Measurements from ENCODE around the gene PACSIN2. TPM values are rescaled to one million over a fixed set of nuclear protein-coding genes. Genes with fewer than 3 reads are reported as not detected.
A peak's percentile ranks its signal among the peaks of the same experiment; 100 is the strongest.

PACSIN2 gene
- total and polyA plus RNA-seq, 2 of the 13 experiments (the other 11 are each of a cell fraction or from before 2014, with no cell fraction given): 54.1 to 68.8 TPM

DNA sequence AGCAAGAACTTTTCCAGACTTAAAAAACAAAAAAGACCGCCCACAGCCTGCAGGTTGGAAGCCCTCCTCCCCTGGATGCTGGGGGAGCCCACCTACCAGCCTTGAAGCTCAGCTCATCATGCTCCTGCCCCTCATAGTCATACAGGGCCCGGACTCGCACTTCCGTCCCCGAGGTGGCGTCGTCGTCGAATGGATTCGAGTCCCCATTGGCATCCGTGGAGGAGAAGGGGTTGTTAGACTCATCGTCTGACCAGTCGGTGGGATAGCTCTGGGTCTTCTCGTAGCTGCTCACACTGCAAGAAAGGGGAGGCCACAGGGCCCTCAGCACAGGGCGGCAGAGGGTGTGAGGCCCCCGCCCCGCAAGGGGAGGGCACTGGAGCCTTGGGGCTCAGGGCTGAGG is 138.9 kb downstream of the PACSIN2 start:
- Histone ChIP-seq H4K20me1 (ENCODE audit: insufficient read depth, low read length) (no peaks in the 10 kb centered on the region), H3K4me2 (ENCODE audit: low read depth, low read length) (no peak overlapping the region), H3K79me2 (ENCODE audit: insufficient read depth, low read length) (no peaks in the 10 kb centered on the region), H3K4me3 (replicated peaks in 1 of 3; ENCODE audit: insufficient read depth in 1 of 3, low read depth in 2 of 3, low read length in 3 of 3) (no peak overlapping the region), H3K9ac (ENCODE audit: insufficient read depth, low read depth, low read length) (no peak overlapping the region), H2AFZ (ENCODE audit: low read length) (no peak overlapping the region), H3K9me3 (ENCODE audit: low read length) (no peaks in the 10 kb centered on the region), H3K36me3 (replicated peaks in 1 of 2; ENCODE audit: control insufficient read depth in 1 of 2, insufficient read depth in 2 of 2, low read length in 2 of 2) (peaks cover 47 to 93% of the 10 kb centered on the region in 2 experiments), H3K27ac (ENCODE audit: extremely low read length, insufficient read depth, low read length) (no peak overlapping the region), H3K4me1 (ENCODE audit: insufficient read depth, low read length) (no peaks in the 10 kb centered on the region), H3K27me3 (ENCODE audit: control insufficient read depth in 1 of 2, insufficient read depth in 2 of 2, low read length in 2 of 2) (no peaks in the 10 kb centered on the region)
- no peak for DNase-seq (ENCODE audit: low spot score)
- no peak for FAIRE-seq
- WGBS (ENCODE audit: low lambda C conversion rate): 98% methylated on average over 13 of the region's 17 CpGs
- in situ Hi-C loops (cut with HindIII; ENCODE audit: extremely low pct_ligation_motif_present, low pct_unique_long_range_greater_than_20kb) (no loop called here), intact Hi-C loops (cut with micrococcal nuclease; ENCODE audit: unreplicated experiment) (no loop called here)
- POLR2A ChIA-PET: interaction anchor here (1.2 kb wide), 1 partner anchor 9 kb away, joined by 3 read pairs; no protein-coding TSS in a partner anchor
- CTCF ChIA-PET (ENCODE audit: low intra/inter-chr PET ratio, low total read pairs): no interaction called here
- no peak for ATAC-seq
- TF ChIP-seq AGO2 (optimal IDR thresholded peaks at IDR 0.05; ENCODE audit: low read depth, low read length) (peak; percentile 24), IKZF1 (IDR thresholded peaks at IDR 0.05) (no peak)
- no TSS peak for BruUV-seq (replicated peaks)

DNA sequence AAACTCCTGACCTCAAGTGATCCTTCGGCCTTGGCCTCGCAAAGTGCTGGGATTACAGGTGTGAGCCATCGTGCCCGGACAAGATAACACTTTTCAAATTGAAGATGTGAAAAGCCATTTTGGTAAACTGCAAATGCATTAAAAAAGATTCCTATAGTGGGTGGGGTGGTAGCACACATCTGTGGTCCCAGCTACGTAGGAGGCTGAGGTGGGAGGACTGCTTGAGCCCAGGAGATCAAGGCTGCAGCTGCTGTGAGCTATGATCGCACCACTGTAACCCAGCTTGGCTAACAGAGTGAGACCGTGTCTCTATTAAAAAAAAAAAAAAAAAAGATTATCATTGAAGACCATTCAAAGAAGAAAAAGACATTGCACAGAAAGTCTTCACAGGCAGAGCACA is 140.9 kb downstream of the PACSIN2 start:
- Histone ChIP-seq H3K4me1 (ENCODE audit: insufficient read depth, low read length) (no peaks in the 10 kb centered on the region), H3K4me3 (replicated peaks in 1 of 3; ENCODE audit: insufficient read depth in 1 of 3, low read depth in 2 of 3, low read length in 3 of 3) (no peak overlapping the region), H3K36me3 (replicated peaks in 1 of 2; ENCODE audit: control insufficient read depth in 1 of 2, insufficient read depth in 2 of 2, low read length in 2 of 2) (peaks cover 41 to 89% of the 10 kb centered on the region in 2 experiments), H3K79me2 (ENCODE audit: insufficient read depth, low read length) (no peaks in the 10 kb centered on the region), H3K27me3 (ENCODE audit: control insufficient read depth in 1 of 2, insufficient read depth in 2 of 2, low read length in 2 of 2) (no peaks in the 10 kb centered on the region), H3K27ac (ENCODE audit: extremely low read length, insufficient read depth, low read length) (no peak overlapping the region), H3K9me3 (ENCODE audit: low read length) (no peaks in the 10 kb centered on the region), H2AFZ (ENCODE audit: low read length) (no peak overlapping the region), H4K20me1 (ENCODE audit: insufficient read depth, low read length) (no peaks in the 10 kb centered on the region), H3K9ac (ENCODE audit: insufficient read depth, low read depth, low read length) (no peak overlapping the region), H3K4me2 (ENCODE audit: low read depth, low read length) (no peak overlapping the region)
- DNase-seq (ENCODE audit: low spot score) (no peak), FAIRE-seq (no peak), ATAC-seq (no peak)
- WGBS (ENCODE audit: low lambda C conversion rate): 95% methylated on average over 7 of the region's 7 CpGs
- intact Hi-C loops (cut with micrococcal nuclease; ENCODE audit: unreplicated experiment): no loop called here
- no TSS peak for BruUV-seq (replicated peaks)
- ChIA-PET POLR2A (interaction anchor here (0.7 kb wide), 1 partner anchor 74 kb away, joined by 3 read pairs; no protein-coding TSS in a partner anchor), CTCF (ENCODE audit: low intra/inter-chr PET ratio, low total read pairs) (no interaction called here)
- in situ Hi-C loops (cut with HindIII; ENCODE audit: extremely low pct_ligation_motif_present, low pct_unique_long_range_greater_than_20kb): no loop called here
- TF ChIP-seq, protein P1, sequence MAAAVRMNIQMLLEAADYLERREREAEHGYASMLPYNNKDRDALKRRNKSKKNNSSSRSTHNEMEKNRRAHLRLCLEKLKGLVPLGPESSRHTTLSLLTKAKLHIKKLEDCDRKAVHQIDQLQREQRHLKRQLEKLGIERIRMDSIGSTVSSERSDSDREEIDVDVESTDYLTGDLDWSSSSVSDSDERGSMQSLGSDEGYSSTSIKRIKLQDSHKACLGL (CRISPR knock-in tag; IDR thresholded peaks at IDR 0.05): no peak
- TF ChIP-seq MYC (CRISPR knock-in tag; IDR thresholded peaks at IDR 0.05; ENCODE audit: borderline replicate concordance) (no peak), YEATS4 (CRISPR knock-in tag; IDR thresholded peaks at IDR 0.05; ENCODE audit: borderline replicate concordance) (no peak), ZNF615 (CRISPR knock-in tag; IDR thresholded peaks at IDR 0.05; ENCODE audit: borderline replicate concordance) (no peak), HHEX (CRISPR knock-in tag; IDR thresholded peaks at IDR 0.05) (no peak), ZNF432 (CRISPR knock-in tag; IDR thresholded peaks at IDR 0.05; ENCODE audit: borderline replicate concordance) (no peak)
- TF ChIP-seq, protein P2, sequence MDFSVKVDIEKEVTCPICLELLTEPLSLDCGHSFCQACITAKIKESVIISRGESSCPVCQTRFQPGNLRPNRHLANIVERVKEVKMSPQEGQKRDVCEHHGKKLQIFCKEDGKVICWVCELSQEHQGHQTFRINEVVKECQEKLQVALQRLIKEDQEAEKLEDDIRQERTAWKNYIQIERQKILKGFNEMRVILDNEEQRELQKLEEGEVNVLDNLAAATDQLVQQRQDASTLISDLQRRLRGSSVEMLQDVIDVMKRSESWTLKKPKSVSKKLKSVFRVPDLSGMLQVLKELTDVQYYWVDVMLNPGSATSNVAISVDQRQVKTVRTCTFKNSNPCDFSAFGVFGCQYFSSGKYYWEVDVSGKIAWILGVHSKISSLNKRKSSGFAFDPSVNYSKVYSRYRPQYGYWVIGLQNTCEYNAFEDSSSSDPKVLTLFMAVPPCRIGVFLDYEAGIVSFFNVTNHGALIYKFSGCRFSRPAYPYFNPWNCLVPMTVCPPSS (IDR thresholded peaks at IDR 0.05): no peak
- TF ChIP-seq, protein P3, sequence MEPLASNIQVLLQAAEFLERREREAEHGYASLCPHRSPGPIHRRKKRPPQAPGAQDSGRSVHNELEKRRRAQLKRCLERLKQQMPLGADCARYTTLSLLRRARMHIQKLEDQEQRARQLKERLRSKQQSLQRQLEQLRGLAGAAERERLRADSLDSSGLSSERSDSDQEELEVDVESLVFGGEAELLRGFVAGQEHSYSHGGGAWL (CRISPR knock-in tag; IDR thresholded peaks at IDR 0.05): no peak
